NCI-H1694 (cell line): Measurements from ENCODE around the gene WASHC3.

Experiments
- DNase-seq: peaks from one replicate; lab custom pipeline; 2025; lab: John Stamatoyannopoulos, UW

The WASHC3 gene

GRCh38 chr12:101968770-101969169 is 93.0 kb downstream of the WASHC3 start:
- no peak for DNase-seq

DNA sequence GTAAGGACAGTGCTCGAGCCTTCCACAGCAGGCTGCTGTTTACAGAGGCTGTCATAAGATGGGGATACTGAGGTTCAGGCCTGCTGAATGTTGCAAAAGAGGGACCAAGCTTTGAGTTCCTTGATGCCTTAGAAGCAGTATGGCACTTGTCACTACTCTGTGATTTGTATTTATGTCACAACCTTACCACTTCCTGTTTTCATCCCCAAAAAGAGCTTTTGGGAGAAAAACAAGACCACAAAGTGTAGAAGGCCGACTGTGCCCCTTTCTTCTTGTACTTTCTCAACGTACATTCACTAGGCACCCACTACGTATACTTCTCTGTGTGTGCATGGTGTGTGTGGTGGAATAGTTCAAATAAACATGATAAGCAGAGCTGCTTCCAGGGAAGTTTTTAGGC is 94.3 kb downstream of the WASHC3 start:
- DNase-seq = no peak

DNA sequence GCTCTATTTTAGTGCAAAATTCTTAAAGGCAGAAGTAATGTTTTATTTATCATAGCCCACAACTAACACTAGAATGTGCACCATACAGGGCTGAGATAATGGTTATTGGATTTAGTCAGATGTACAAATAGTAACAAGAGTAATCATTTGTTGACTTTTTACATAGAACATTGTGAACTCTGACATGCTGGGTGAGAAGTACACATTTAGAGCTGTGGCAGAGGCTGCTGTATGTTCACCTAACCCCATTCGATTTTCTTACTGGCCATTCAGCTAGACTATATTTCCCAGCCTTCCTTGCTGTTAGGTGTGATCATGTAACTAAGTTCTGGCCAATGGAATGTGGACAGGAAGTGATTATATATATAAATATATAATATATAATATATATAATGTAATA is 95.3 kb downstream of the WASHC3 start:
- DNase-seq = no peak

- no peak for DNase-seq
These were observed 98.1 kb downstream of the WASHC3 start for GRCh38 chr12:101963697-101964096.
